Lung microvascular endothelial cell (primary cell): ENCODE results near the gene PILRB. TPM values are rescaled to one million over a fixed set of nuclear protein-coding genes. Genes with fewer than 3 reads are reported as not detected.

ENCODE experiments used
- DNase-seq, 2 donors: peaks; one replicate each; pipeline versions ENCODE4 v3.0.0 to v3.0.0-alpha.2; 2010; ENCODE audit warnings: low read depth in 2 of 2
- total RNA-seq: library from RNA; depleted of rRNA; stranded (reverse); fragments of >200 nt; gene quantifications from 2 replicates; pipeline ENCODE4 v1.2.1, GENCODE V29; 2014

The PILRB gene
- total RNA-seq, 1 donor from 2014 or later, result 21.6 TPM

DNA sequence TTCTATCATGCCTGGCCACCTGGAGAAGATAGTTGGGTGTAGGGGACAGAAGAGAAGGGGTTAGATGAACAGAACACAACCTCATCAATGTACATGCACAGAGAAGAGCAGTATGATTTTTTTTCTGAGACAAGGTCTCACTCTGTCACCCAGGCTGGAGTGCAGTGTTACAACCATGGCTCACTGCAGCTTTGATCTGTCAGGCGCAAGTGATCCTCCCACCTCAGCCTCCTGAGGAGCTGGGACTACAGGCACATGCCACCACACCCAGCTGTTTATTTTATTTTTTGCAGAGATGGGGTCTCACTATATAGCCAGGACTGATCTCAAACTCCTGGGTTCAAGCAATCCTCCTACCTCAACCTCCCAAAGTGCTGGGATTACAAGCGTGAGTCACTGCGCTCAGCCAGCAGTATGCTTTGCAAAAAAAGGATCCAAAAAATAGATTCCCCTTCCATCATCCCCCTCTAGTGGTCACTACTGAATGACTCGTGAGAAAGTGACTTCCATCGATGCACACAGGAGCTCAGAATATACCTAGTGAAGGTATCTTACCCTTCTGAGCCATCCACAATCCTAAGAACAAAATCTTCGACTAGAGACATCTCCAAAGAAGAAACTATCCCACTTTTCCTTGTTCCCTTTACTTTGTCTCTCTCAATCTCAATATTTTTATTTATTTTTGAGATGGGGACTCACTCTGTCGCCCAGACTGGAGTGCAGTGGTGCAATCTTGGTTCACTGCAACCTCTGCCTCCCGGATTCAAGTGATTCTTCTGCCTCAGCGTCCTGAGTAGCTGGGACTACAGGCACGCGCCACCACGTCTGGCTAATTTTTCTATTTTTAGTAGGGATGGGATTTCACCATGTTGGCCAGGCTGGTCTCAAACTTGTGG lies 49.6 kb downstream of the PILRB start:
- DNase-seq, result peak; percentile 74 to 81

DNA sequence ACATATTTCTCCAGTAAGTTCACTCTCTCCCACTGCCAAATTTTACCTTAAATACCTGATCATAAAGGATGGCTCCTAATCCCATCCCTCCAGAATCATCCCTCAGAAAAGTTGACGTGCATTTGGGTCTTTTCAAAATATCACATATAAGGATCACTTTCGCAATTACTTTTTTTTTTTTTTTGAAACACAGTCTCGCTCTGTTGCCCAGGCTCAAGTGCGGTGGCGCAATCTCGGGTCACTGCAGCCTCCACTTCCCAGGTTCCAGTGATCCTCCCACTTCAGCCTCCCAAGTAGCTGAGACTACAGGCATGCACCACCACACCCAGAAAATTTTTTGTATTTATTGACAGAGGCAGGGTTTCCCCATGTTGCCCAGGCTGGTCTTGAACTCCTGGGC lies 53.2 kb downstream of the PILRB start:
- DNase-seq, result no peak

DNA sequence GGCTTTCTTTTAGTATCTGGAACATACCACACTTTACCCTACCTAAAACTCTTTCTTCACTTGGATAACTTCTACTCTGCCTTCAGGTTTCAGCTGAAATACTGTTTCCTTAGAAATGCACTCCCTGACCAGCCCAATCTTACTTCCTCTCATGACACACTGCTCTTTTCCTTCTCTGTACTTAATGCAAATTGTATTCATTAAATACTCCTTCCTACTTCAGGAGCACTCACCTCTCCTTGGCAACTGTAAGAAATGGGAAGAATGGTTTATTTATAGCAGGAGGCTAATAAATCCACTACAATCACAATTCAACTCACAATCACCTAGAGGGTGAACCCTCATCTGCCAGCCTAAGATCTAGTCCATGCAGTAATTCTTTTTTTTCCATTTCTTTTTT lies 55.4 kb downstream of the PILRB start:
- DNase-seq, result no peak

DNA sequence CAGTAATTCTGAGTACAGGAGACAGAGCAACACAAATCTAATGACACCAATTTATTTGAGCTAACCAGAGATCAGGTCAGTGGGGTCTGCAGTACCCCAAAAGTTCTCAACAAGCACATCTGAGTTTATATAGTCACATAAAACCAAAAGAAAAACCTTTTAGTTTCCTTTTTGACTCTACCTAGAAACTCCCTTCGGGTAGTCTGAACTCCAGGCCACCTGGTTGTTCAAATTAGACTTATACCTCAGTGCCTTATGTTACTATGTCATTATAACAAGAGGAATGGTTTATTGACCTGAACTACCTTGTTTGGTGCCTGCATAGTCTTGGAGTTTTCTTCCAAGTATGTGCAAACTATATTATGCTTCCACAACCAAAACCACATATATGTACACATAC lies 56.0 kb downstream of the PILRB start:
- DNase-seq, result no peak

DNA sequence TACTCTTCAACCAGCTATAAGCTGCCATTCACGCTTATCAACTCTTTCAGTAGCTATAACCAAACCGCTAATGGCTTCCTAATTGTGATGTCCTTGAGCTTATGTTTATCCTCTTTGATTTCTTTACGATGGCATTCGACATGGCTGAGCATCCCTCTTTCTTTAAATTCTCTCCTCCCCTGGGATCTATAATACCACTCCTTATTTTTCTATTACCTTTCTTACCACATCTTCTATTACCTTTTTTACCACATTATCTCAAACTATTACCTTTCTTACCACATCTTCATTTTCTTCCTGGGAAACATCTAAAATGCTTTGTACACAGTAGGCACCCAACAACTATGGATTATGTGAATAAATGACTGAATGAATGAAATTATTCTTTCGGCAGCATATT lies 57.5 kb downstream of the PILRB start:
- DNase-seq, result no peak

Other genes with a start within 250 kb of the PILRB start
- gene TAF6, start 238.8 kb upstream of the PILRB start, total RNA-seq, result 17.0 and 20.8 TPM in 2 replicates
- gene CNPY4, start 238.5 kb upstream of the PILRB start, total RNA-seq, result 23.1 and 26.2 TPM in 2 replicates
- 2.0 and 2.4 TPM in 2 replicates for gene MBLAC1, start 231.2 kb upstream of the PILRB start, total RNA-seq
- 96.6 and 125 TPM in 2 replicates for gene LAMTOR4, start 209.2 kb upstream of the PILRB start, total RNA-seq
- 3.9 and 6.0 TPM in 2 replicates for gene TRAPPC14, start 199.4 kb upstream of the PILRB start, total RNA-seq
- gene GAL3ST4, start 189.5 kb upstream of the PILRB start, total RNA-seq, result under 0.01 and 0.22 TPM in 2 replicates
- 1.3 and 2.2 TPM in 2 replicates for gene GPC2, start 180.7 kb upstream of the PILRB start, total RNA-seq
- gene STAG3, start 180.2 kb upstream of the PILRB start, total RNA-seq, result 0.20 and 0.22 TPM in 2 replicates
- gene PVRIG, start 138.2 kb upstream of the PILRB start, total RNA-seq, result not detected in 2 replicates
- not detected in 2 replicates for gene SPDYE3, start 50.4 kb upstream of the PILRB start, total RNA-seq
- gene PILRA, start 15.4 kb downstream of the PILRB start, total RNA-seq, result 0.20 and 0.22 TPM in 2 replicates
- gene ZCWPW1, start 70.6 kb downstream of the PILRB start, total RNA-seq, result 0.44 and 0.79 TPM in 2 replicates
- 25.1 and 40.5 TPM in 2 replicates for gene MEPCE, start 71.7 kb downstream of the PILRB start, total RNA-seq
- 8.1 and 11.3 TPM in 2 replicates for gene PPP1R35, start 78.4 kb downstream of the PILRB start, total RNA-seq
- 0.40 and 0.44 TPM in 2 replicates for gene SPACDR, start 106.1 kb downstream of the PILRB start, total RNA-seq
- gene TSC22D4, start 121.1 kb downstream of the PILRB start, total RNA-seq, result 21.6 and 25.8 TPM in 2 replicates
- gene NYAP1, start 125.8 kb downstream of the PILRB start, total RNA-seq, result 2.0 and 6.3 TPM in 2 replicates
- 25.5 and 74.2 TPM in 2 replicates for gene AGFG2, start 181.1 kb downstream of the PILRB start, total RNA-seq
- not detected in 2 replicates for gene SAP25, start 215.8 kb downstream of the PILRB start, total RNA-seq
- 5.8 and 6.3 TPM in 2 replicates for gene LRCH4, start 228.0 kb downstream of the PILRB start, total RNA-seq
- under 0.01 and 0.20 TPM in 2 replicates for gene FBXO24, start 228.2 kb downstream of the PILRB start, total RNA-seq
- 0.22 TPM in 1 of 2 replicates, not detected in the other for gene PCOLCE, start 244.2 kb downstream of the PILRB start, total RNA-seq